Stimulated activated CD4-positive, alpha-beta T cell treated with anti-CD3 and anti-CD28 coated beads, Interleukin-4, amount 100 ng/mL, for 1 hour (primary cell): ENCODE results near the gene MOV10L1.

Experiments used
- DNase-seq: peaks from one replicate; pipeline ENCODE4 v3.0.0-alpha.2; 2020

Gene MOV10L1

GRCh38 chr22:50178871-50179869, 89.4 kb downstream of the MOV10L1 start:
- no peak for DNase-seq

DNA sequence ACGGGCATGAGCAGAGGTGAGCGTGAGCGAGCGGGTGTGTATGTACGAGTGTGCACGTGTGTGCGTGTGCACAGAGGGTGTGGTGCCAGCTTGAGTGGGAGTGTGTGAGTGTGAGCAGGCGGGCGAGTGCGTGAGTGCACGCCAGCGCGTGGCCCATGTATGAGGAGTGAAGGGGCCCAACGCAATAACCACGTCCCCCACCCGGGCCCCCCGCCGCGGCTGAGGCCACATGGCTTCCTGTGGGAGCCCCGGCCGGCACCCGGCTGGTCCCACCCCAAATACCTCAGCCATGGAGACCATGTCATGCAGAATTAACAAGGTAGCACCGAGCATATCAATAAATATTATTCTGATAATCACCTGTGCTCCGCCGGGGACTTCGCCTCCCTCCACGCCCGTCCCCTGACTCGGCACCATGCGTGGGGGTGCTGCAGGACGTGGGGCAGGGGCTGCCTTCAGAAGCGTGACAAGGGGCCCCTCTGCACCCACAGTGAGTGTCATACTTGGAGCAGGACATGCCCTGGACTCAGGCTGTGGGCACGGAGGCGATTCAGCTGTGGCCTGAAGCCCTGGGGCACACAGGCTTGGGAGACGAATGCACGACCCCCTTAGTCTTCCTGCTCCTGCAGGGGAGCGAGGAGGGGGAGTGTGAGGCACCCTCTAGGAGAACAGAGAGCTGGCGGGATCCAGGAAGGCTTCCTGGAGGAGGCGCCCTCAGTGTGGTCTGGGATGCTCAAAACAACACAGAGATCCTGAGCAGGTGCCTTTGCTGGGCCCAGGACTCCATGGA, 90.3 kb downstream of the MOV10L1 start:
- no peak for DNase-seq

- DNase-seq: no peak
Observed at GRCh38 chr22:50180727-50181521, 91.1 kb downstream of the MOV10L1 start.

DNA sequence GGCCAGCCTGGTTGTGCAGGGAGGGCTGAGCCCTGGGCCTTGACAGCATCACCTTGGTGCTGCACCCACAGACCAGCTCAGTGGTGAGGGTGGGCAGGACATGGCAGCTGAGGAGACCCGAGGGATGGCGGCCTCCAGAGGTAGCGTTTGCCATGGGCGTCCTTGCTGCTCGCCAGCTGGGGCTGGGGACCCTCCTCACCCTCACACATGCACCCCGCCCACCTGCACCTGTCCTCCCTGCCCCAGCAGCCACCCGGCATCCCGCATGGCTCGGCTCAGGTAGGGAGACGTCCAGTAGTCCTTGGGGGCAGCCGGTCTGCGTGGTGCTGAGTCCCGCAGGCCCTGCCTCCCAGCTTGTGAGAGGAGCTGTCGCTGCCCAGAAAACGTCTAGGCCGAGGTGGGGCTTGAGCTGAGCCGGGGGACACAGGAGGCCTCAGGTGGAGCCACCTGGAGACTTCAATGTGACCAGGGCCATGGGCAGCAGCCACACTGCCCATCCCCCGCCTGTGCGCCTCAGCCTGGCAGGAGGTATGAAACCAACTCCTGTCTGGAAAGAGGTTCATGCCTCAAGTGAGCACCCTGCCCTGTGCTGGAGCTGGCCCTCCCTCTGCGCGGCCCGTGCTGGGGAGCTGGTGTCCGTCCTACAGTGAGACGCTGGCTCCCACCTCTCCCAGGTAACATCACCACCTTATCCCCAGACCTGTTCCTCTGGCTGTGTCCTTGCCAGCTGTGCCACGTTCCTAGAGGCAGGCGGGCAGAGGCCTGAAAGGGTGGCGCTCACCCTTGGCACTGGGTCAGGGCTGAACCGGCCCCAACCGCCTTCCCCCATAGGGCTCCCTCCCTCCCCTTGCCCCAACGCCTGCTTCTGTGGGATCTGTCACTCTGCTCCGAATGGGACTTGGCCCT, 92.6 kb downstream of the MOV10L1 start:
- no peak for DNase-seq

GRCh38 chr22:50183141-50183971, 93.5 kb downstream of the MOV10L1 start:
- no peak for DNase-seq

GRCh38 chr22:50184004-50184901, 94.4 kb downstream of the MOV10L1 start:
- DNase-seq: no peak

DNA sequence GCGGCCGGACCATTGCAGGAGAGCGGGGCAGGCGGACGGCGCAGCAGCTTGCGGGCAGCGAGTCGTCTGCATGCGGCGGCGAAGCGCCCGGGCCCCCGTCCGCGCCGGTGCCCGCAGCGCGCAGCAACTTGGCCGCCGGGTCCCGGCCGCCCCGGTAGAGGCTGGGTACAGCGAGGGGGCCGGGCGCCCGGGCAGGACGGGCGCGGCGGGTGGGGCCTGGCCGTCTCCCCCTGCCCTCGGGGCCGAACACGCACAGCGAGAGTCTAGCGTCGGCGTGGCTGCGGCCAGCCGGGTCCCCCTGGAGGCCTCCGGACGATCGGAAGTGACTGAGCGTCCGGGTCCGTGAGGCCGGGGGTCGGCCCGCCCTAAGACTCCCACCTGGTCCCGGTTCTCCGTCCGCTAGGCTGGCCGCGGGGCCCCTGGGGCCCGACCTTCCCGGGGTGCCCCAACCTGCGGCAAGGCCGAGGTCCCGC, 95.1 kb downstream of the MOV10L1 start:
- DNase-seq: no peak

DNA sequence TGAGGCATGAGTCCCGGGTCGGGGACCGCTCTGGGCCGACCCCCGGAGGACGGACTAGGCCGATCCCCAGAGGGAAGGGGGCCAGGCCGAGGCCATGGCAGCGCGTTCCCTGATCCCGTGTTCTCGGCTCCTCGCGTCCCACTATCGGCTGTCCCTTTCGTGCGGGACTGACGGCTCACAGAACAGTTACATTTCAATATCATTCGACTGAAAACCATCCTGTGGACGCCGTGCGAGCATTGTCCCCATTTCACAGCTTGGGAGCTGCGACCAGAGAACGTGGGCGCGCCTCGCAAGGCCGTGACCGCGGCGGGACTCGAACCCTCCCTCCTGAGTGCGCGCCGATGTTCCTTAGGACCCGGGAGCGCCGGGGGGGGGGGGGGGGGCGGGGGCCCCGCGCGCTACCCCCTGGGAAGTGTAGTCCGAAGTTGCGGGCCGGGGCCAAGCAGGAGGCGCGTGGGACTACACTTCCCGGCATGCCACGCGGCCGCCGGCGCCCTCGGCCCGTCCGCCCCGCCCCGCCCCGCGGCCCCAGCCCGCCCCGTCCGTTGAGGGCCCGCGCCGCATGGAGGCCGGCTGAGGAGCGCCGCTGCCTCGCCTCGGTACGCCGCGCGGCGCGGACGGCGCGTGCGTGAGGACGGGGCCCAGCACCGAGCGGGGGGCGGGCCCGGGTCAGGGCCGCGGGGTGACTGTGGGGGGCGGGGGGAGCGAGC, 95.7 kb downstream of the MOV10L1 start, which contains the start of gene TRABD:
TRABD (plus strand) TSS at position 539 of the 713 bp plus-strand sequence. CDS start 7,148 bp downstream, outside the sequence.
- peak; percentile 92 for DNase-seq

DNA sequence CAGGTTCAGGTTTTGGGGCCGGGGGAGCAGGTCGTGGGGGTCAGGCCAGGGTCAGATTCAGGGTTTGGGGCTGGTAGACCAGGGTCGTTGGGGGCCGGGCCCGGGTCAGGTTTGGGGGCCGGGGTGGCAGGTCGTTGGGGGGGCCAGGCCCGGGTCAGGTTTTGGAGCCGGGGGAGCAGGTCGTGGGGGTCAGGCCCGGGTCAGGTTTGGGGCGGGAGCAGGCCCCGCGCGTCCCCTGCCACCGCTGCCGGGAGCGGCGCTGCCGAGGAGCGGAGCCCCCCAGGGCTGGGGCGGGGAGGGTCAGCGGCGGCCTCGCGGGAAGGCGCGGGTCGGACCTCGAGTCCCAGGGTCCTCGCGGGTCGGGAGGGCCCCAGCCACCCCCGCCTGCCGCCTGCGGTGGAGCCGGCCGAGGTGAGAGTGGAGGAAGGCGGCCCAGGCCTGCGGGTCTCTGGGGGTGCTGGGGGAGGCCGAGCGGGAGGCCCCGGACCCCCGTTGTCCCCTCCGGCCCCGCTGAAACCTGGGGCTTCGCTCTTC, 96.4 kb downstream of the MOV10L1 start:
- DNase-seq: no peak

GRCh38 chr22:50186761-50187523, 97.1 kb downstream of the MOV10L1 start:
- DNase-seq: no peak

GRCh38 chr22:50188356-50188755, 98.5 kb downstream of the MOV10L1 start:
- no peak for DNase-seq

GRCh38 chr22:50189184-50189848, 99.5 kb downstream of the MOV10L1 start:
- no peak for DNase-seq

GRCh38 chr22:50189849-50190181, 100.0 kb downstream of the MOV10L1 start:
- no peak for DNase-seq

DNA sequence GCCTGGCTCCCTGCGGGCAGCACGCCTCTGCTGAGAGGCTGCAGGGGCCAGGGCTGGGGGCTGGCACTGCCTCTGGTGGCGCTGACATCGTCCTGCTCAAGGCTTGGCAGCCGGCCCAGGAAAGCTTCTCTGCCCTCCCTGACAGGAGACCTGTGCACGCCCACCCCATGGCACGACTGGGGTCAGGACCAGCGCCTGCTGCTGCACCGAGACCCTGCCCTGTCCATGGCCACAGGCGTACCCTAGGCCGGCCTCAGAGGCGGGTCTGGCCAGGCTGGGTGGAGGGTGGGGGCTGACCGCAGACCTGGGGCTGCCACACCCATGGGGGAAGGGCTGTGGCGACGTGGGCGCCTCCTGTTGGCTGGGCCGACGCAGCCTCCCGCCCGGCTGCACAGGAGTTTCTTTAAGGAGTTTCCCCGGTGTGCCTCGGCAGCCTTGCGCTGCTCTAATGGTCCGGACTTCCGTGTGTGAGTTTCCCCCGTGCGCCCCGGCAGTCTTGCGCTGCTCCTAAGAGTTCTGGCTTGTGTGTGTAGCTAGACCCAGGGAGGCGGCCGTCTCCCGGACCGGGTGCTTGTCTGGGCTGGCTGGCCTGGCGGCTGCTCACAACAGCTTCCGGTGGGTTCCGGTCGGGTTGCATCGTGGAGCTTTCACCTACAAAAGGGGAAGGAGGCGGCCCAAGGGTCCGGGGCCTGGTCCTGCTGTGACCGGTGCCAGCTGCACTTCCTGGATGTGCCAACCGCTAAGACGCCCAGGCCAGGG, 100.6 kb downstream of the MOV10L1 start:
- peak; percentile 75 for DNase-seq

DNA sequence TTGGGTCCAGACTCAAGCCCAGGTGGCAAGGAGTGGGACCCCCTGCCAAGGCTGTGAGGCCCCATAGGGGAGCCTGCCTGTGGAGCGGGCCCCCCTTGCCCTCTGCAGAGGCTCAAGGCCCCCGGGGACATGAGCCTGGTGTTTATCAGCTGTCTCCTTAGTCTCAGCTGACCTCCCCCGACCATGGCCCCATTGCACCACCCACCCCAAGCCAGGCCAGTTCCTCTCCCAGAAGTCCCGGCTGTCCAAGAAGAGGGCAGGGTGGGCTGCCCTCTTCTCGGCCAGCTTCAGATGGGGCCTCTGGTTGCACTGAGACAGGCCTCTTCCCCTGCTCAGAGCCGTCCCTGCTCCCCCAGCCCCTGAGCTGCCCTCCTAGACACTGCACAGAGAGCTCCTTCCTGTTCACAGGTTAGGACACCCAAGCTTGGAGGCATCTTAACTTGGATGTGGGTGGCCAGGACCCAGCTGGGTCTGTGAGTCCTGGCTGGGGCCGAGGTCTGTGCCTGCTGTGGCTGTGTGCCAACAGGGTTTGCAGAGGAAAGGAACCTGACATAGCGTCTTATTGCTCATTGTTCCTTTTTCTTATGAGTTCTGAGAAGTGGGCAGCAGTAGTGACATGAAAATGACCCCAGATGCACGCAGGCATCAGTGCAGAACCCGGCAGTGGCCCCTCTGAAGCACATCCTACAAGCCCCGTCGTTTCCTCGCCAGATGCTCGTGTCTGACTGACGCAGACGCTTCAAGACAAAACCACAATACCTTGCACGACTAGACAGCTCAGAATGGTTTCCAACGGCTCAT, 101.3 kb downstream of the MOV10L1 start:
- peak; percentile 65 for DNase-seq
